Lower leg skin (tissue), 4 donors: ENCODE data around the gene KRT81. TPM values are rescaled to one million over a fixed set of nuclear protein-coding genes. Genes with fewer than 3 reads are reported as not detected.

Experiments
- DNase-seq, 2 donors: peaks; one replicate each; pipeline ENCODE4 v3.0.0-alpha.2; 2019; ENCODE audit warnings: low spot score in 2 of 2
- H3K4me3 ChIP-seq: fragments of 200-600 bp; sonication (generic); 2 replicates; pipeline ENCODE4 v1.5.1; 2017; ENCODE audit warnings: mild to moderate bottlenecking, low read depth; ENCODE audit not compliant: poor library complexity, severe bottlenecking
- CTCF ChIP-seq, 3 donors: fragments of 450-650 bp; IDR thresholded peaks; one replicate each; pipeline ENCODE4 v1.5.1; 2016; ENCODE audit warnings: antibody characterized with exemption in 3 of 3, mild to moderate bottlenecking in 3 of 3, moderate library complexity in 2 of 3
- POLR2A ChIP-seq, 2 donors: fragments of 450-650 bp; IDR thresholded peaks; one replicate each; pipeline ENCODE4 v1.6.1; 2016 to 2017; ENCODE audit warnings: antibody characterized with exemption in 2 of 2, mild to moderate bottlenecking in 1 of 2, moderate library complexity in 1 of 2
- WGBS, 2 donors: methylation state at CpG; one replicate each; pipeline ENCODE4 v1.1.5; 2018; 5-methylcytosine and 5-hydroxymethylcytosine counted together
- intact Hi-C: fragments of 100-400 bp; cut with DNase I; formaldehyde crosslinking; loops from one replicate; pipeline ENCODE4 v1.15.0; 2023; ENCODE audit warnings: low total_unique reads
- total RNA-seq, 4 donors: library from RNA; depleted of rRNA; stranded (reverse); fragments of >200 nt; gene quantifications; one replicate each; pipeline ENCODE4 v1.1.0, GENCODE V29; 2016

Gene KRT81
- total RNA-seq, 4 donors from 2014 or later: 0.37 to 204 (median 10.6) TPM; not detected in 1

- WGBS, 2 donors: 83 to 91% methylated on average over 10 of the region's 10 CpGs
- no peak overlapping the region for H3K4me3 ChIP-seq
- intact Hi-C loops: no loop called here
- DNase-seq: peak in 1 of 2 donors; percentile 74
- TF ChIP-seq CTCF (IDR thresholded peaks at IDR 0.05) (no peak), POLR2A (IDR thresholded peaks at IDR 0.05) (no peak)
These were observed 43.5 kb downstream of the KRT81 start for GRCh38 chr12:52247622-52248540.

- TF ChIP-seq POLR2A (IDR thresholded peaks at IDR 0.05) (no peak), CTCF (IDR thresholded peaks at IDR 0.05) (no peak)
- intact Hi-C loops: no loop called here
- H3K4me3 ChIP-seq: no peak overlapping the region
- DNase-seq: peak in 1 of 2 donors; percentile 68
- WGBS, 2 donors: 63 to 66% methylated on average over 10 of the region's 10 CpGs
These were observed 44.4 kb downstream of the KRT81 start for GRCh38 chr12:52246720-52247621.

GRCh38 chr12:52245962-52246569 is 45.3 kb downstream of the KRT81 start:
- TF ChIP-seq POLR2A (IDR thresholded peaks at IDR 0.05) (no peak), CTCF (IDR thresholded peaks at IDR 0.05) (no peak)
- intact Hi-C loops: no loop called here
- peak in 1 of 2 donors; percentile 18 for DNase-seq
- no peak overlapping the region for H3K4me3 ChIP-seq
- WGBS, 2 donors: 76 to 81% methylated on average over 7 of the region's 7 CpGs

- DNase-seq: peak in 1 of 2 donors; percentile 84
- no peak overlapping the region for H3K4me3 ChIP-seq
- intact Hi-C loops: no loop called here
- TF ChIP-seq CTCF (IDR thresholded peaks at IDR 0.05): no peak
- no peak for TF ChIP-seq POLR2A (IDR thresholded peaks at IDR 0.05)
- WGBS, 2 donors: 64 to 65% methylated on average over 13 to 20 of the region's 20 CpGs
These were observed 45.9 kb downstream of the KRT81 start for GRCh38 chr12:52245259-52245961.

GRCh38 chr12:52244615-52244994 is 46.7 kb downstream of the KRT81 start:
- no peak overlapping the region for H3K4me3 ChIP-seq
- WGBS, 2 donors: 73 to 77% methylated on average over 3 of the region's 3 CpGs
- no peak for TF ChIP-seq POLR2A (IDR thresholded peaks at IDR 0.05)
- no peak for TF ChIP-seq CTCF (IDR thresholded peaks at IDR 0.05)
- intact Hi-C loops: no loop called here
- DNase-seq: no peak
